Adrenal gland (tissue), 5 donors: ENCODE results near the gene ZRANB1.

Experiments
- POLR2A ChIP-seq, 2 donors: fragments of 450-650 bp; IDR thresholded peaks; one replicate each; pipeline ENCODE4 v1.6.1; 2017; ENCODE audit warnings: antibody characterized with exemption in 2 of 2, mild to moderate bottlenecking in 2 of 2, moderate library complexity in 1 of 2
- TF ChIP-seq, protein P1 (sequence below), 6 experiments: fragments of 450-650 bp in 4 of 6; fragments of 200-600 bp in 2 of 6; sonication (generic) in 1 of 6; IDR thresholded peaks; 1 replicate in 5 of 6; 2 replicates in 1 of 6; pipeline versions ENCODE4 v1.5.1 to v1.8.0; 2016 to 2021; ENCODE audit warnings: antibody characterized with exemption in 6 of 6, mild to moderate bottlenecking in 2 of 6, moderate library complexity in 1 of 6
- donor health status: DM: no; HTN: no; CAD: no.

GRCh38 chr10:125016611-125017202 is 74.8 kb downstream of the ZRANB1 start:
- TF ChIP-seq, protein P1, sequence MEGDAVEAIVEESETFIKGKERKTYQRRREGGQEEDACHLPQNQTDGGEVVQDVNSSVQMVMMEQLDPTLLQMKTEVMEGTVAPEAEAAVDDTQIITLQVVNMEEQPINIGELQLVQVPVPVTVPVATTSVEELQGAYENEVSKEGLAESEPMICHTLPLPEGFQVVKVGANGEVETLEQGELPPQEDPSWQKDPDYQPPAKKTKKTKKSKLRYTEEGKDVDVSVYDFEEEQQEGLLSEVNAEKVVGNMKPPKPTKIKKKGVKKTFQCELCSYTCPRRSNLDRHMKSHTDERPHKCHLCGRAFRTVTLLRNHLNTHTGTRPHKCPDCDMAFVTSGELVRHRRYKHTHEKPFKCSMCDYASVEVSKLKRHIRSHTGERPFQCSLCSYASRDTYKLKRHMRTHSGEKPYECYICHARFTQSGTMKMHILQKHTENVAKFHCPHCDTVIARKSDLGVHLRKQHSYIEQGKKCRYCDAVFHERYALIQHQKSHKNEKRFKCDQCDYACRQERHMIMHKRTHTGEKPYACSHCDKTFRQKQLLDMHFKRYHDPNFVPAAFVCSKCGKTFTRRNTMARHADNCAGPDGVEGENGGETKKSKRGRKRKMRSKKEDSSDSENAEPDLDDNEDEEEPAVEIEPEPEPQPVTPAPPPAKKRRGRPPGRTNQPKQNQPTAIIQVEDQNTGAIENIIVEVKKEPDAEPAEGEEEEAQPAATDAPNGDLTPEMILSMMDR (IDR thresholded peaks at IDR 0.05), result no peak
- TF ChIP-seq POLR2A (IDR thresholded peaks at IDR 0.05), result no peak
